Activated CD4-positive, alpha-beta memory T cell treated with anti-CD3 and anti-CD28 coated beads, Interleukin-2, amount 10 ng/mL, durations not matched to agents 7 days and 5 days (primary cell): ENCODE results near the gene SLC3A2. TPM values are rescaled to one million over a fixed set of nuclear protein-coding genes. Genes with fewer than 3 reads are reported as not detected.

Experiments
- CTCF ChIA-PET: fragments of 350-600 bp; sonication (Branson Sonifier 250); formaldehyde crosslinking; loops from one replicate; lab custom pipeline; 2021; ENCODE audit warnings: antibody characterized with exemption, inconsistent platforms; lab: Charles Lee
- POLR2A ChIA-PET: fragments of 350-600 bp; sonication (Branson Sonifier 250); formaldehyde crosslinking; loops from one replicate; lab custom pipeline; 2021; ENCODE audit warnings: antibody characterized with exemption; lab: Charles Lee
- DNase-seq: peaks from one replicate; pipeline ENCODE4 v3.0.0-alpha.2; 2020
- H3K27ac Mint-ChIP-seq: one replicate; pipeline ENCODE4 v1.8.0; 2021; ENCODE audit warnings: mild to moderate bottlenecking, mixed read lengths
- H3K27me3 Mint-ChIP-seq: one replicate; pipeline ENCODE4 v1.8.0; 2021; ENCODE audit warnings: mixed read lengths
- H3K36me3 Mint-ChIP-seq: one replicate; pipeline ENCODE4 v1.8.0; 2021; ENCODE audit warnings: low read depth, mixed read lengths
- H3K4me1 Mint-ChIP-seq: one replicate; pipeline ENCODE4 v1.8.0; 2021; ENCODE audit warnings: mixed read lengths
- H3K4me3 Mint-ChIP-seq: one replicate; pipeline ENCODE4 v1.8.0; 2021; ENCODE audit warnings: mild to moderate bottlenecking, mixed read lengths
- H3K9me3 Mint-ChIP-seq: one replicate; pipeline ENCODE4 v1.8.0; 2021; ENCODE audit warnings: mixed read lengths
- total RNA-seq, 2 experiments: library from RNA; stranded (reverse); gene quantifications; one replicate each; pipeline ENCODE4 v1.2.3, GENCODE V29; 2021

SLC3A2 gene
- total RNA-seq, 2 experiments from 2014 or later, result 262 to 279 TPM

DNA sequence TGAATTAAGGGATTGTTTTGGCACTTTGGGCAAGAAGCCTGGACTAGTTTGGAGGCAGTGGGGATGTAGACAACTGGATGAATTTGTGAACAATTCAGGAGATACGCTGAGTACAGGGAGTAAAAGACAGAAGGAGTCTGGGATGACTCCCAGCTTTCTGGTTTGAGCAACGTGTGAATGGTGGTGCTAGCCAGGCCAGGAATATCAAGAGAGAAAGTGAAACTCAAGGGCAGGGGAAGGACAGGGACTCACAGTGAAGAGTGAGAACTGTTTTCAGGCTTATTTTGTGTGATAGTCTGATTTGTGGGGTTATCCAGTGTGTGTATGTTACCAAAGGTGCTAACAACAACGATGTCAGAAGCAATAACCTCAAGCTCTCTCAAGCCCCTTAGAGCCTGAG lies 24.6 kb downstream of the SLC3A2 start:
- Mint-ChIP-seq H3K27me3 (peaks cover 30% of the 10 kb centered on the region), H3K9me3 (no peaks in the 10 kb centered on the region), H3K27ac (no peak overlapping the region), H3K4me3 (no peak overlapping the region), H3K36me3 (no peaks in the 10 kb centered on the region), H3K4me1 (peaks cover 26% of the 10 kb centered on the region)
- no peak for DNase-seq
- CTCF ChIA-PET, result interaction anchor here (0.6 to 3.6 kb wide), 34 partner anchors 9 to 1280 kb away, joined by 3 to 156 read pairs (median 5); partner anchors contain the start of gene SLC3A2
- POLR2A ChIA-PET, result interaction anchor here (1.1 kb wide), 1 partner anchor 129 kb away, joined by 3 read pairs; no protein-coding TSS in a partner anchor

DNA sequence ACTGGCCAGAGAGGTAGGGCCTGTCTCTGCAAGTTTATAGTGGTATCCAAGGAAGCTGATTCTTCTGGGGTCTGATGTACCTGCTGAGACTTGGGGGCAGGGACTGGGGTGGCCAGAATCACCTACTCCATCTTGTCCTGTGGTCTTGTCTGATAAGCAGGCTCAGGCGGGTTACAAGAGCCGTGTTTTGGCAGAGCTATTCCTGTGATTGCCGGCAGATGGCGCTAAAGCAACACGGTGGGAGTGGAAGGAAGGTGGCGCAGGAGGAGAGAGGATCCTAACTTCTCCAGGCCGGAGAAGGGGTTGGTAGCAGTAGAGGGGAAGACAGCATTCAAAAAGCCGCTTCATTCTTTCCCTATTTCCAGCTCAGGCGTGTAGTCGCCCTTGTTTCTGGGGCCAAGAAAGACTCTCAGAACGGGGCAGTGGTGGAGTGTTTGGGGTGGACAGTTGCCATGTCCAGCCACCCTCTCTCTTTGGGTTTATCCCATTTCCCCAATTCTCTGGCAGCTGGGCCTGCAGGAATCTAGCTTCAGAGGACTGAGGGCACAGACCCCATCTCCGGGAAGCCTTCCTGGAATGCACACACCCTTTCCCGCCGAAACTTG lies 25.3 kb downstream of the SLC3A2 start:
- POLR2A ChIA-PET, result interaction anchor here (0.7 to 1.1 kb wide), 3 partner anchors 24 to 128 kb away, joined by 3 read pairs; no protein-coding TSS in a partner anchor
- no peaks in the 10 kb centered on the region for H3K36me3 Mint-ChIP-seq
- no peak overlapping the region for H3K27ac Mint-ChIP-seq
- peak; percentile 82 for DNase-seq
- no peak overlapping the region for H3K4me3 Mint-ChIP-seq
- H3K9me3 Mint-ChIP-seq, result no peaks in the 10 kb centered on the region
- H3K4me1 Mint-ChIP-seq, result peaks cover 26% of the 10 kb centered on the region
- H3K27me3 Mint-ChIP-seq, result peaks cover 29% of the 10 kb centered on the region
- CTCF ChIA-PET, result interaction anchor here (0.6 to 3.6 kb wide), 40 partner anchors 9 to 1279 kb away, joined by 3 to 156 read pairs (median 4); partner anchors contain the start of gene SLC3A2

DNA sequence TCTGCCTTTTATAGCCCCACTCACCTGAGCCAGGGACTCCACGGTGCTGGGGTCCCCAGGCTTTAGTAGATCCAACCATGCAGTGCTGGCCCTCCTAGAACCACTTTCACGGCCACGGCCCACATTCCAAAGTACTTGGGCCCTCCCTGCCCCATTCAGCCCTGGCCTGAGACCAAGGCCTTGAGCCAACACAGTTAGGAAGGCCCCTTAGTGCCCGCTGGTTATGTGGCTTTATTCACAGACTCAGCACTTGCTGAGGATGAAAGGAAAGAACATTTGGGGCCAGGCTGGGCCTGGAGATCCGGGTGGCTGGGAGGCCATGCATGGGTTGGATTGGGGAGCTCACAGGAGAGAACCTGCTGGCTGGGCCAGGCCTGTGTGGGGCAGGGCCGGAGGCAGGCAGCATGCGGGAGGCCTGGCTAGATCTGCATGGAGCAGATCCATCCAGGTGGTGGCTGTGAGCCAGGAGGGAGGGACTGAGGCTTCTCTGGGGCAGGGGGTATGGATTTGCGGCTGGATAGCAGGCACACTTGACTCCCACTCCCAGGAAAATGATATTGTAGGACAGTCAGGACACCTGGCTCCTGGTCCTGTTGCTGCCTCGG lies 27.9 kb downstream of the SLC3A2 start:
- ChIA-PET POLR2A (no interaction called here), CTCF (interaction anchor here (3.6 kb wide), 1 partner anchor 113 kb away, joined by 156 read pairs; no protein-coding TSS in a partner anchor)
- Mint-ChIP-seq H3K9me3 (no peaks in the 10 kb centered on the region), H3K27ac (no peak overlapping the region), H3K4me3 (no peak overlapping the region), H3K36me3 (no peaks in the 10 kb centered on the region), H3K4me1 (peaks cover 14% of the 10 kb centered on the region), H3K27me3 (peaks cover 19% of the 10 kb centered on the region)
- no peak for DNase-seq

DNA sequence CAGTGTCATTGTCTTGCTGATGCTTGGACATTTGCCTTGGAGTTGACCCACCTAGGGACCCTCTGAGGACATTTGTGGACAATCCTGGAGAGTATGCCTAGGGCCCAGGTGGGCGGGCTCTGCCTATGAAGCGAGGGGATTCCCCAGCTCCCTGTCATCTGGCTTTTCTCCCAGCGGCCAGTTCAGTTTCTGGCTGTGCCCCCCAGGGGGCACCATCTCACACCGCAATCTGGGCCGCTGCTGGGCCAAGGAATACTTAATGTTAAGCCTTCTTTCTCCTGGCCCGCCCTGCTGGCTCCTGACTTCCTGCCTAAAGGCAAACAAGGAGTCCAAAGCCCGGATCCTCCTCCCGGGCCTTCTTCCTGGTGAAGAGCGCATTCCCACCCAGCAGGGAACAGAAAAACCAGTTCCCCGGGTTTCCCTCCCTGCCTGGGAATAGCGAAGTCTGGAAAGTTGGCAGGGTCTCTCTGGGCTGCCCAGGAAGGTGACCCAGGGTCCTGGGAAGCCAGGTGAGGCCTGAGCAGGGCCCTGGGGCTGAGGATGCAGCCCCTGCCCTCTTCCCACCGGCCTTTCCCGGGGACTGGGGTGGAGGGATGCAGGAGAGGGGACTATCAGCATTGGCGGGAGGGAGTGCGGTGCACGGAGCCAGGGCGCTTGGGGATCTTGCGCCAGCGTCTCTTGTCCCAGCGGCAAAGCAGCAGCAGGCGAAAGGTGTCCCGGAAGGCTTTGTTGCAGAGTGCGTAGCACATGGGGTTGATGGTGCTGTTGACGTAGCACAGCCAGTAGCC lies 28.6 kb downstream of the SLC3A2 start:
- Mint-ChIP-seq H3K27ac (no peak overlapping the region), H3K4me3 (no peak overlapping the region), H3K9me3 (no peaks in the 10 kb centered on the region), H3K36me3 (no peaks in the 10 kb centered on the region), H3K27me3 (peaks cover 15% of the 10 kb centered on the region), H3K4me1 (peaks cover 13% of the 10 kb centered on the region)
- no peak for DNase-seq
- ChIA-PET CTCF (interaction anchor here (1.0 to 1.7 kb wide), 2 partner anchors 20 to 114 kb away, joined by 3 to 5 read pairs; no protein-coding TSS in a partner anchor), POLR2A (no interaction called here)

DNA sequence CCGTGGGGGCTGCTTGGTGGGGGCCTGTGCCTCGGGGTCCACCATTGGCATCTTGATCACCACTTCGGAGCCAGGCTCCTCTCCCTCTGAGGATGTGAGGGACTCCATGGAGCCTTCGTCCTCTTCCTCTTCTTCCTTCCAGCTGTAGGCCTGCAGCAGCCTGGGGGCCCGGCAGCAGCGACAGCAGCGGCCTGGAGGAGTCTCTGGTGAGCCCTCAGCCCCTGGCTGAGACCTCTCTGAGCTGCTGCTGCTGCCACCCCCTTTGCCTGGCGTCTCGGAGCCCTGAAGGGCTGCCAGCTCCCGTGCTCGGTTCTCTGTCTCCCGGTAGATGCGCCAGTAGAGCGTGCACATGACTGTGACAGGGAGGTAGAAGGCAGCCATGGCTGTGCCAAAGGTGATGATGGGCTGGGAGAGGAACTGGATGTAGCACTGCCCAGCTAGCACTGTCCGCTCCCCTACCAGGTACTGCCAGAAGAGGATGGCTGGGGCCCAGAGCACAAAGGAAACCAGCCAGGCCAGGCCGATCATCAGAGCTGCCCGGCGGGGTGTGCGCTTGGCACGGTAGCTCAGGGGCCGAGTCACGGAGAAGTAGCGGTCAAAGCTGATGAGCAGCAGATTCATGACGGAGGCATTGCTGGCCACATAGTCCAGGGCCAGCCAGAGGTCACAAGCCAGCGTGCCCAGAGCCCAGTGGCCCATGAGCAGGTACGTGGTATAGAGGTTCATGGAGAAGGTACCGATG lies 29.6 kb downstream of the SLC3A2 start:
- CTCF ChIA-PET, result interaction anchor here (1.0 to 1.7 kb wide), 2 partner anchors 19 to 113 kb away, joined by 3 to 5 read pairs; no protein-coding TSS in a partner anchor

DNA sequence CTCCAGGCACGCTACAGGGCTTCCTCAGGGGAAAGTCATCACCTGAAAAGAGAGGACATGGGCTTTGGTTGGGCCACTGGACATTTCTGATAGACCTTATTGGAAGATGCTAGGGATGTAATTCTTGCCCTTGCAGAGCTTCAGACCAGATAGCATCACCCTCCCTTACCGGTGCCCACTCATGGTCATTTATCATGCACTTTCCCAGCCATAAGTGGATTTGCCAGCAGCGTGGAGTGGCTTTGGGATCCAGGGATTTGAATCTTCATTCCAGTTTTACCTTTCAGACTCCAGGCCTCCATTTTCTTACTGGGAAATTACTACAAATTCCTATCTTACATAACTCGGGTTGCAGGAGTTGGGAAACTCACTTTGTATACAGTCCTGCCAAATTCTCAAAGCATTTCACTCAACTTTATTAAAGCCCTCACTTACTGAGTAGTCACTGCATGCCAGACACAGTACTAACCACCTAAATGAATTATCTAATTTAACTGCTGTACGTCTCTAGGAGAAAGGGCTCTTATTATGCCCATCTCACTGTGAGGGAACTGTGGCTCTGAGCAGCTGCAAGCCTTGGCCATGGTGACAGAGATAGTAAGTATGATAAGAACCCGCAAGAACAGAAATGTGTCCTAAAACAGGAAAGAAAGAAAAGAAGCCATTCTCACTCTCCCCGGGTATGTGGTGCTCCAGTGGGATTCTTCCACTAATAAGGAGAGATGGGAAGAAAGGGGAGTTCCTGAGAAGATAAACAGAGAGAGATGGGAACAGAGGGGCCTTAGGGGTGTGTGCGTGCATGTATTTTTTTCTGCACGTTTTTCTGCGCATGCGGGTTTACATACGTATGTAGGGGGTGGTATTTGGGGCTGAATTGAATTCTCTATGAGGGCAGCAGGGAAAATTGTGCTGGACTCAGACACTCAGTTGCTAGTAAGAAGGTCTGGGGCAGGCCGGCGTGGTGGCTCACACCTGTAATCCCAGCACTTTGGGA lies 30.7 kb downstream of the SLC3A2 start:
- Mint-ChIP-seq H3K9me3 (no peaks in the 10 kb centered on the region), H3K27ac (no peak overlapping the region), H3K4me1 (peaks cover 4% of the 10 kb centered on the region), H3K27me3 (peaks cover 11% of the 10 kb centered on the region), H3K4me3 (no peak overlapping the region), H3K36me3 (no peaks in the 10 kb centered on the region)
- ChIA-PET POLR2A (no interaction called here), CTCF (interaction anchor here (0.7 to 1.7 kb wide), 2 partner anchors 112 to 1242 kb away, joined by 3 to 5 read pairs; no protein-coding TSS in a partner anchor)
- no peak for DNase-seq

More for the DNA sequence above, 29.6 kb downstream of the SLC3A2 start:
- Mint-ChIP-seq H3K9me3 (no peaks in the 10 kb centered on the region), H3K27me3 (peaks cover 12% of the 10 kb centered on the region), H3K4me1 (peaks cover 8% of the 10 kb centered on the region), H3K27ac (no peak overlapping the region), H3K4me3 (no peak overlapping the region), H3K36me3 (no peaks in the 10 kb centered on the region)
- DNase-seq, result no peak
- POLR2A ChIA-PET, result no interaction called here

DNA sequence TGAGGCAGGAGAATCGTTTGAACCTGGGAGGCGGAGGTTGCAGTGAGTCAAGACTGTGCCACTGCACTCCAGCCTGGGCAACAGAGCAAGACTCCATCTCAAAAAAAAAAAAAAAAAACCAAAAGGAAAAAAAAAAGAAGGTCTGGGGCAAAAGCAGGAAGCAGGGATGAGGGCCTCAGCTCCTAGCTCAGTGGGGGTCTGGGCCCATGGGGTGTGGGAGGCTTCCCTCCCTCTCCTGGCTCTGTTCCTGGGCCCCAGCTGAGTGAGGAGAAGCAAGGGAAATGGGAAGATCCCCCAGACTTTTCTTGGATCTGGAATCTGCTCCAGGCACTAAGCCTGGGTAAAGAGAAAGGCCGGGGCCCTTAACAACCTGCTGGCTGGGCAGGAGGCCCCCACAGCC lies 31.6 kb downstream of the SLC3A2 start:
- no peaks in the 10 kb centered on the region for H3K36me3 Mint-ChIP-seq
- no peak overlapping the region for H3K27ac Mint-ChIP-seq
- no peak overlapping the region for H3K4me3 Mint-ChIP-seq
- POLR2A ChIA-PET, result no interaction called here
- peaks cover 4% of the 10 kb centered on the region for H3K4me1 Mint-ChIP-seq
- CTCF ChIA-PET, result interaction anchor here (0.7 kb wide), 1 partner anchor 1243 kb away, joined by 3 read pairs; no protein-coding TSS in a partner anchor
- no peaks in the 10 kb centered on the region for H3K9me3 Mint-ChIP-seq
- H3K27me3 Mint-ChIP-seq, result peaks cover 10% of the 10 kb centered on the region
- DNase-seq, result no peak

DNA sequence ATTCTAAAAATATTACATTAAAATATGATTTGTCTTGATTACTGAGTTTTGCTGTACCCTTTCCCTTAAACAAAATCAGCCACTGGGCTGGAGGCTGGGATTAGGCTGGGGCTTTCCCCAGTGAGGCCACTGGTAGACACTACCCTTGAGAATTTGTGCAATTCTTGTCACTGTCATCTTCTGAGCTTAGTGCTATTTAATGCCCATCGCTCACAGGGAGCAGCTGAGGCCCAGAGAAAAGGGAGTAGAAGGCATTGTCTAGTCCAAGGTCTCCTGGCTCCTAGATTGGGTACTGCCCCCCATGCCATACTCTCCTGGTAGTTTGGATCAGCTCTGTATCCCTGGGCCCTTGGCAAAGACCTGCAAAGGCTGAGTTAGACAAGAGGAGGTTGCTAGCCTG lies 33.7 kb downstream of the SLC3A2 start:
- no peaks in the 10 kb centered on the region for H3K9me3 Mint-ChIP-seq
- H3K27ac Mint-ChIP-seq, result no peak overlapping the region
- POLR2A ChIA-PET, result no interaction called here

DNA sequence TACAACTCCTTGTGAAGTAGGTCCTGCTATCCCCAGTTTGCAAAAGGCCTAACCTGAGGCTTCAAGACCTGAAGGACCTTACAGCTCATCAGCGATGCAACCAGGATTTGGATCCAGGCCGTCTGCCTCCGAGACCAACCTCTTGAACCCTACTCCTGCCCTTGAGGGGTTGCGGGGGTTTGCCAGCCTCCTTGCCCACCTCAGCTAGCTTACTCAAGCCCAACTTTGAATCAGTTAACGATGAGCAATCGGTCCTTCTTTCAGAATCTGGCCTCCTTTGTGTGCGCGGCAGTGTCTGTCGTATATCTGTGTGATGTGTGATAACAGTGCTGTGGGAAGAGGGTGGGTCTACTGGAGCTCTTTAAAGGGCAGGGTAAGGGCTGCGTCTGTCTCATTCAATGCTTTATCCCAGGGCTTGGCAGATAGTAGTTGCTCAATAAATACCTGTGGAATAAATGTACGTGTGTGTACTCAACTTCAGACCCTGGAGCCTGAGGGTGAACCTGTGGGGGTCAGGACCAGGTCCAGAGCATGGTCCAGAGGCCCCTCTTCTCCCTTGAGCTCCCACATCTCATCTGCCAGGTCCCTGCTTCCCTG lies 37.3 kb downstream of the SLC3A2 start:
- POLR2A ChIA-PET, result no interaction called here
- H3K27me3 Mint-ChIP-seq, result peaks cover 28% of the 10 kb centered on the region
- peaks cover 2% of the 10 kb centered on the region for H3K4me1 Mint-ChIP-seq
- CTCF ChIA-PET, result interaction anchor here (0.6 to 1.5 kb wide), 4 partner anchors 11 to 425 kb away, joined by 3 to 6 read pairs (median 3); no protein-coding TSS in a partner anchor
- no peaks in the 10 kb centered on the region for H3K36me3 Mint-ChIP-seq
- no peaks in the 10 kb centered on the region for H3K9me3 Mint-ChIP-seq
- no peak overlapping the region for H3K27ac Mint-ChIP-seq
- no peak overlapping the region for H3K4me3 Mint-ChIP-seq
- DNase-seq, result no peak

More for the DNA sequence above, 33.7 kb downstream of the SLC3A2 start:
- CTCF ChIA-PET, result interaction anchor here (0.7 to 1.7 kb wide), 4 partner anchors 8 to 1031 kb away, joined by 3 to 6 read pairs (median 4); no protein-coding TSS in a partner anchor
- Mint-ChIP-seq H3K4me3 (no peak overlapping the region), H3K36me3 (no peaks in the 10 kb centered on the region), H3K27me3 (peaks cover 4% of the 10 kb centered on the region), H3K4me1 (peaks cover 4% of the 10 kb centered on the region)
- no peak for DNase-seq

DNA sequence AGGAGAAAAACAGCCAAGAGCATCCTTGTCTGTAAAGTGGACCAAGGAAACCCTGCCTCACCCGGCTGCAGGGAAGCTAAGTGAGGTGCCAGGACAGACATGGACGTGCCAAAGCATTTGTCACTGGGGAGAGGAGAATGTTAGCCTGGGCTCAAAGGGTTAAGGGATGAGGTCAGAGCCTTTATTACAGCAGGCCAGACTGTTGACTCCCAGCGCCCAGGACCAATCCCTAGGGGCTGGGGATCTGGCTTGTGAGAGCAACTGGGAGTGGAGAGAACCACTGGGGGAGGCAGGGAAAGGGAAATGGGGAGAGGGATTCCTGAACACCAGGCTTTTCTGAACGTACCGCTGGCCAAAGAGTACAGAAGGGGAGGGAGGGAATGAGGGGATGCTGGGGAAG lies 37.8 kb downstream of the SLC3A2 start:
- peaks cover 32% of the 10 kb centered on the region for H3K27me3 Mint-ChIP-seq
- no peaks in the 10 kb centered on the region for H3K36me3 Mint-ChIP-seq
- POLR2A ChIA-PET, result no interaction called here
- H3K4me1 Mint-ChIP-seq, result peaks cover 4% of the 10 kb centered on the region
- no peak overlapping the region for H3K4me3 Mint-ChIP-seq
- no peaks in the 10 kb centered on the region for H3K9me3 Mint-ChIP-seq
- no peak for DNase-seq
- no peak overlapping the region for H3K27ac Mint-ChIP-seq
- CTCF ChIA-PET, result interaction anchor here (1.3 kb wide), 1 partner anchor 13 kb away, joined by 6 read pairs; no protein-coding TSS in a partner anchor

DNA sequence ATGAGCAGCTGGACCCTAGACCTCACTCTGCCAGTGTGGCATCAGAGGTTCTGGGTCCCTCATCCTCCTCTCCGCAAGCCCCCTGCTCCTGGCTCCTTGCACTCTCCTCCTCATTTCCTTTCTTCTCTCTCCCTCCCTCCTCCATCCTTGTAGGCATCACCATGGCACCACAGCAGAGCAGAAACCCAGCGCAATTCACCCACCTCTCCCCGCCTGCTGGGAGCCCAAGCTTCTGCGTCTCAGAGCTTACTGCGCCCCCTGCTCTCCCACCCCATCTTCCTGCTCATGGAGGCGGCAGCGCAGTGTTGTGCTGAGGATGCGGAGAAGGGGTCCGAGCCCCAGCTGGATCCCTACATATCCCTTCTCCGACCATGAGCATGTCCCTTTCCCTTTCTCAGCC lies 38.8 kb downstream of the SLC3A2 start:
- H3K27ac Mint-ChIP-seq, result no peak overlapping the region
- no peaks in the 10 kb centered on the region for H3K9me3 Mint-ChIP-seq
- H3K27me3 Mint-ChIP-seq, result peaks cover 40% of the 10 kb centered on the region
- H3K4me1 Mint-ChIP-seq, result peaks cover 9% of the 10 kb centered on the region
- H3K36me3 Mint-ChIP-seq, result no peaks in the 10 kb centered on the region
- no peak for DNase-seq
- POLR2A ChIA-PET, result no interaction called here
- no peak overlapping the region for H3K4me3 Mint-ChIP-seq
- CTCF ChIA-PET, result interaction anchor here (1.3 to 1.5 kb wide), 2 partner anchors 12 to 14 kb away, joined by 5 to 6 read pairs; no protein-coding TSS in a partner anchor
